Measurements from ENCODE around the gene BEST1.

The BEST1 gene

GRCh38 chr11:61950035-61950547, at the start of gene BEST1:
TSS of gene BEST1 (plus strand) at chr11:61950351. CDS start at chr11:61951807, 1,456 bp downstream.
- DNase-seq: no peak

GRCh38 chr11:61901397-61901796, 48.8 kb upstream of the BEST1 start:
- DNase-seq: no peak

GRCh38 chr11:61902313-61902712, 47.8 kb upstream of the BEST1 start:
- no peak for DNase-seq

- DNase-seq: no peak
These were observed 46.3 kb upstream of the BEST1 start for GRCh38 chr11:61903845-61904244.

GRCh38 chr11:61904539-61905048, 45.6 kb upstream of the BEST1 start:
- no peak for DNase-seq

GRCh38 chr11:61905067-61905696, 45.0 kb upstream of the BEST1 start:
- no peak for DNase-seq

- DNase-seq: no peak
These were observed 44.2 kb upstream of the BEST1 start for GRCh38 chr11:61905801-61906521.

- no peak for DNase-seq
These were observed 43.6 kb upstream of the BEST1 start for GRCh38 chr11:61906522-61906909.

GRCh38 chr11:61907282-61907681, 42.9 kb upstream of the BEST1 start:
- DNase-seq: no peak

- DNase-seq: no peak
These were observed 42.1 kb upstream of the BEST1 start for GRCh38 chr11:61907871-61908729.

GRCh38 chr11:61908730-61909316, 41.3 kb upstream of the BEST1 start:
- DNase-seq: no peak

GRCh38 chr11:61910187-61911127, 39.7 kb upstream of the BEST1 start:
- DNase-seq: no peak

- no peak for DNase-seq
These were observed 38.9 kb upstream of the BEST1 start for GRCh38 chr11:61911128-61911700.

GRCh38 chr11:61911701-61912529, 38.2 kb upstream of the BEST1 start:
- no peak for DNase-seq

GRCh38 chr11:61912530-61912898, 37.6 kb upstream of the BEST1 start:
- no peak for DNase-seq

- no peak for DNase-seq
These were observed 37.0 kb upstream of the BEST1 start for GRCh38 chr11:61912991-61913698.

- DNase-seq: no peak
These were observed 36.3 kb upstream of the BEST1 start for GRCh38 chr11:61913699-61914395.

- no peak for DNase-seq
These were observed 35.5 kb upstream of the BEST1 start for GRCh38 chr11:61914471-61915171.
